K562 (cell line): ENCODE results near the gene SLC18A3. TPM values are rescaled to one million over a fixed set of nuclear protein-coding genes. Genes with fewer than 3 reads are reported as not detected.

ENCODE experiments used
- CREM ChIP-seq: IDR thresholded peaks from 2 replicates; pipeline ENCODE4 v1.6.1; 2014; ENCODE audit warnings: antibody characterized with exemption, low read depth
- DPF2 ChIP-seq: fragments of 450-650 bp; IDR thresholded peaks from 2 replicates; pipeline ENCODE4 v1.6.1; 2016
- polyA plus RNA-seq, 8 experiments: library from polyadenylated mRNA; depleted of rRNA in 4 of 8; stranded (reverse) in 5 of 8; unstranded in 3 of 8; fragments of >200 nt; fragmentation: Nextera tagmentation in 2 of 8; fragmentation: Illumina TruSeq in 1 of 8; extraction: Ambion mirVana in 2 of 8; extraction: Trizol in 1 of 8; gene quantifications; 2 replicates each; pipeline versions ENCODE4 v1.2.1 to v1.2.3, GENCODE V29; 2011 to 2014; ENCODE audit warnings: inconsistent platforms in 1 of 8, missing spikeins in 1 of 8
- total RNA-seq, 7 experiments: library from RNA; depleted of rRNA in 6 of 7; stranded (reverse); fragments of >200 nt in 6 of 7; fragmentation: Illumina TruSeq in 2 of 7; extraction: Trizol in 2 of 7; gene quantifications; 2 replicates each; pipeline versions ENCODE4 v1.2.1 to v1.2.3, GENCODE V29; 2011 to 2021; ENCODE audit warnings: low replicate concordance in 1 of 7
- TF ChIP-seq, protein P1 (sequence below), 2 experiments: fragments of 450-650 bp in 1 of 2; sonication (generic) in 1 of 2; formaldehyde crosslinking in 1 of 2; IDR thresholded peaks; 2 replicates each; pipeline versions ENCODE4 v1.7.1 to v1.9.0; 2016 to 2022; ENCODE audit warnings: inconsistent platforms in 1 of 2, mild to moderate bottlenecking in 1 of 2, missing genetic modification reagents in 1 of 2
- TF ChIP-seq, protein P2 (sequence below): fragments of 250-450 bp; sonication (Bioruptor Pico); IDR thresholded peaks from 2 replicates; pipeline ENCODE4 v1.5.0; 2021

SLC18A3 gene
- total and polyA plus RNA-seq, 9 of the 15 experiments (the other 6 are each of a cell fraction or from before 2014, with no cell fraction given) = not detected

DNA sequence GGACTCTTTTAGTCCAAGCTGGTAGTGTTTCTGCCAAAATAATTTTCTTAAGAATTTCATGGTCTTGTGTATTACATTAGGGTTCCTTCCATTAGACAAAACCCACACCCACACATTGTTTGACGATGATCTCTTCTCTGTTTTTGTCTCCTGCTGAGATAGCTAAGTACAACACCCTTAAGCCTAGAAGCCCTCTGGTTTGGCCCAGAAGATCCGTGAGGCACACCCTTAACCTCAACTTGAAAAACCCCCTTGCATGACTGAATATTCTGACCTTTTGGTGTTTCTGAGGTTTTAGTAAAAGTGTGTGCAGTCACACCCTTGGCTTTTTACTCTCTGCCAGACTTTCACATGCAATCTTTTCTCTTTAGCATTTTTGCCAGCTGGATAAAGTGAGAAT is 41.9 kb upstream of the SLC18A3 start (continued):
- TF ChIP-seq, protein P1, sequence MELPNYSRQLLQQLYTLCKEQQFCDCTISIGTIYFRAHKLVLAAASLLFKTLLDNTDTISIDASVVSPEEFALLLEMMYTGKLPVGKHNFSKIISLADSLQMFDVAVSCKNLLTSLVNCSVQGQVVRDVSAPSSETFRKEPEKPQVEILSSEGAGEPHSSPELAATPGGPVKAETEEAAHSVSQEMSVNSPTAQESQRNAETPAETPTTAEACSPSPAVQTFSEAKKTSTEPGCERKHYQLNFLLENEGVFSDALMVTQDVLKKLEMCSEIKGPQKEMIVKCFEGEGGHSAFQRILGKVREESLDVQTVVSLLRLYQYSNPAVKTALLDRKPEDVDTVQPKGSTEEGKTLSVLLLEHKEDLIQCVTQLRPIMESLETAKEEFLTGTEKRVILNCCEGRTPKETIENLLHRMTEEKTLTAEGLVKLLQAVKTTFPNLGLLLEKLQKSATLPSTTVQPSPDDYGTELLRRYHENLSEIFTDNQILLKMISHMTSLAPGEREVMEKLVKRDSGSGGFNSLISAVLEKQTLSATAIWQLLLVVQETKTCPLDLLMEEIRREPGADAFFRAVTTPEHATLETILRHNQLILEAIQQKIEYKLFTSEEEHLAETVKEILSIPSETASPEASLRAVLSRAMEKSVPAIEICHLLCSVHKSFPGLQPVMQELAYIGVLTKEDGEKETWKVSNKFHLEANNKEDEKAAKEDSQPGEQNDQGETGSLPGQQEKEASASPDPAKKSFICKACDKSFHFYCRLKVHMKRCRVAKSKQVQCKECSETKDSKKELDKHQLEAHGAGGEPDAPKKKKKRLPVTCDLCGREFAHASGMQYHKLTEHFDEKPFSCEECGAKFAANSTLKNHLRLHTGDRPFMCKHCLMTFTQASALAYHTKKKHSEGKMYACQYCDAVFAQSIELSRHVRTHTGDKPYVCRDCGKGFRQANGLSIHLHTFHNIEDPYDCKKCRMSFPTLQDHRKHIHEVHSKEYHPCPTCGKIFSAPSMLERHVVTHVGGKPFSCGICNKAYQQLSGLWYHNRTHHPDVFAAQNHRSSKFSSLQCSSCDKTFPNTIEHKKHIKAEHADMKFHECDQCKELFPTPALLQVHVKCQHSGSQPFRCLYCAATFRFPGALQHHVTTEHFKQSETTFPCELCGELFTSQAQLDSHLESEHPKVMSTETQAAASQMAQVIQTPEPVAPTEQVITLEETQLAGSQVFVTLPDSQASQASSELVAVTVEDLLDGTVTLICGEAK (IDR thresholded peaks at IDR 0.05) = no peak
- TF ChIP-seq, protein P1 (CRISPR knock-in tag; IDR thresholded peaks at IDR 0.05) = no peak
- TF ChIP-seq DPF2 = no peak
- TF ChIP-seq, protein P2, sequence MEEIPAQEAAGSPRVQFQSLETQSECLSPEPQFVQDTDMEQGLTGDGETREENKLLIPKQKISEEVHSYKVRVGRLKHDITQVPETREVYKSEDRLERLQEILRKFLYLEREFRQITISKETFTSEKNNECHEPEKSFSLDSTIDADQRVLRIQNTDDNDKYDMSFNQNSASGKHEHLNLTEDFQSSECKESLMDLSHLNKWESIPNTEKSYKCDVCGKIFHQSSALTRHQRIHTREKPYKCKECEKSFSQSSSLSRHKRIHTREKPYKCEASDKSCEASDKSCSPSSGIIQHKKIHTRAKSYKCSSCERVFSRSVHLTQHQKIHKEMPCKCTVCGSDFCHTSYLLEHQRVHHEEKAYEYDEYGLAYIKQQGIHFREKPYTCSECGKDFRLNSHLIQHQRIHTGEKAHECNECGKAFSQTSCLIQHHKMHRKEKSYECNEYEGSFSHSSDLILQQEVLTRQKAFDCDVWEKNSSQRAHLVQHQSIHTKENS = no peak
- no peak for TF ChIP-seq CREM
